IMR-90 (cell line): ENCODE results near the gene EML6.

Source experiments
- CEBPB ChIP-seq: IDR thresholded peaks from 2 replicates; pipeline ENCODE4 v1.6.1; 2012; ENCODE audit warnings: low read depth, low read length, improper control_type of control experiment
- CTCF ChIP-seq: conservative IDR thresholded peaks from 2 replicates; pipeline ENCODE4 v1.5.1; 2012; ENCODE audit warnings: mild to moderate bottlenecking, low read depth, low read length, improper control_type of control experiment
- MXI1 ChIP-seq: IDR thresholded peaks from 2 replicates; pipeline ENCODE4 v1.6.1; 2012; ENCODE audit warnings: low read depth, mild to moderate bottlenecking, low read length, moderate library complexity, borderline replicate concordance
- POLR2A ChIP-seq: IDR thresholded peaks from 2 replicates; pipeline ENCODE4 v1.6.1; 2012; ENCODE audit warnings: mild to moderate bottlenecking, low read depth, low read length
- RAD21 ChIP-seq: IDR thresholded peaks from 2 replicates; pipeline ENCODE4 v1.6.1; 2012; ENCODE audit warnings: low read length, improper control_type of control experiment
- RFX5 ChIP-seq: IDR thresholded peaks from 2 replicates; pipeline ENCODE4 v1.8.0; 2012; ENCODE audit warnings: low read depth, mild to moderate bottlenecking, low read length, moderate library complexity
- TF ChIP-seq, protein P1 (sequence below): fragments of 150-350 bp; IDR thresholded peaks from 2 replicates; pipeline ENCODE4 v1.6.1; 2016; ENCODE audit warnings: low read depth, mild to moderate bottlenecking, low read length, moderate library complexity, borderline replicate concordance

- TF ChIP-seq POLR2A (no peak), CTCF (no peak), CEBPB (no peak), RAD21 (no peak), RFX5 (no peak), MXI1 (no peak)
- TF ChIP-seq, protein P1, sequence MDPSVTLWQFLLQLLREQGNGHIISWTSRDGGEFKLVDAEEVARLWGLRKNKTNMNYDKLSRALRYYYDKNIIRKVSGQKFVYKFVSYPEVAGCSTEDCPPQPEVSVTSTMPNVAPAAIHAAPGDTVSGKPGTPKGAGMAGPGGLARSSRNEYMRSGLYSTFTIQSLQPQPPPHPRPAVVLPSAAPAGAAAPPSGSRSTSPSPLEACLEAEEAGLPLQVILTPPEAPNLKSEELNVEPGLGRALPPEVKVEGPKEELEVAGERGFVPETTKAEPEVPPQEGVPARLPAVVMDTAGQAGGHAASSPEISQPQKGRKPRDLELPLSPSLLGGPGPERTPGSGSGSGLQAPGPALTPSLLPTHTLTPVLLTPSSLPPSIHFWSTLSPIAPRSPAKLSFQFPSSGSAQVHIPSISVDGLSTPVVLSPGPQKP: no peak
These were observed 290.5 kb downstream of the EML6 start for GRCh38 chr2:55013936-55014335.
